ENCODE results near the gene CTDSPL2. TPM values are rescaled to one million over a fixed set of nuclear protein-coding genes. Genes with fewer than 3 reads are reported as not detected.

Gene CTDSPL2
- total RNA-seq (46.0 and 55.1 TPM in 2 replicates), polyA plus RNA-seq (9.3 and 12.2 TPM in 2 replicates), polyA minus RNA-seq (112 and 114 TPM in 2 replicates), Bru-seq, nascent RNA (percentile 88 among the genes with signal in this experiment), BruChase-seq, experiment 1, labeled RNA remaining after a 6-hour chase (percentile 78 among the genes with signal in this experiment), BruChase-seq, experiment 2, labeled RNA remaining after a 2-hour chase (percentile 83 among the genes with signal in this experiment)
- polyA plus RNA-seq (2011; cell fraction: cytosol; rRNA removed): 19.6 and 20.6 TPM in 2 replicates
- 21.2 and 34.9 TPM in 2 replicates for polyA plus RNA-seq (2011; cell fraction: nucleus; rRNA removed)
- polyA plus RNA-seq (2012): 28.6 and 41.4 TPM in 2 replicates
- 87.7 TPM for polyA minus RNA-seq (2011; cell fraction: cytosol; rRNA and poly(A)+ RNA removed)
- polyA minus RNA-seq (2011; cell fraction: nucleus; rRNA and poly(A)+ RNA removed): 140 and 176 TPM in 2 replicates
- long read RNA-seq, full-length matches to known transcripts: 32 of 47 reads
- long read RNA-seq, partial matches to known transcripts: 4 of 47 reads
- long read RNA-seq, other reads (novel, unspliced or antisense): 11 of 47 reads

- FAIRE-seq (peak; percentile 86), DNase-seq (ENCODE audit: low read depth, low spot score) (peak; percentile 100)
- peaks cover 2% of the 10 kb centered on the region for H4K20me1 ChIP-seq (replicated peaks; ENCODE audit: control insufficient read depth, extremely low read depth, insufficient read depth, low read length)
- no peaks in the 10 kb centered on the region for H3K27me3 ChIP-seq (ENCODE audit: control insufficient read depth in 2 of 2, insufficient read depth in 2 of 2, low read length in 2 of 2)
- dilution Hi-C loops (cut with MboI; ENCODE audit: extremely low pct_ligation_motif_present, low sequenced_read_pairs) (no loop called here), intact Hi-C loops (cut with micrococcal nuclease) (loop anchor here (1.0 to 5.0 kb wide), 6 partner anchors 62 to 555 kb away; partner anchors contain the start of gene GOLM2)
- CTCF ChIA-PET: interaction anchor here (0.5 to 5.0 kb wide), 20 partner anchors 9 to 556 kb away, joined by 3 to 57 read pairs (median 3); partner anchors contain the start of gene GOLM2
- peaks cover 48% of the 10 kb centered on the region for H3K79me2 ChIP-seq (ENCODE audit: control insufficient read depth, insufficient read depth, low read length)
- TF ChIP-seq GATA2 (IDR thresholded peaks at IDR 0.05; ENCODE audit: insufficient read depth, insufficient read length, low read depth, low read length) (no peak), EZH2 (IDR thresholded peaks at IDR 0.05; ENCODE audit: borderline replicate concordance, low read depth, low read length, severe bottlenecking) (no peak), MAX (IDR thresholded peaks at IDR 0.05; ENCODE audit: insufficient read depth, insufficient read length) (peak; percentile 31), MYC (IDR thresholded peaks at IDR 0.05; ENCODE audit: low read depth, low read length) (peak; percentile 19), POLR2AphosphoS5 (IDR thresholded peaks at IDR 0.05; ENCODE audit: insufficient read depth, low read depth, low read length) (peak; percentile 47), FOS (IDR thresholded peaks at IDR 0.05; ENCODE audit: borderline replicate concordance, insufficient read depth, low read length) (no peak), POLR2A (IDR thresholded peaks at IDR 0.05; ENCODE audit: low read depth, low read length) (peak; percentile 73), JUN (IDR thresholded peaks at IDR 0.05; ENCODE audit: borderline replicate concordance, insufficient read depth, insufficient read length, low read depth) (no peak), CTCF (IDR thresholded peaks at IDR 0.05; ENCODE audit: extremely low read depth in 1 of 2, insufficient read depth in 1 of 2, low read depth in 1 of 2, low read length in 2 of 2) (peak; percentile 17 to 46)
- BruUV-seq (replicated peaks): no TSS peak
- peak within 1 kb of the TSS; percentile 96 for H3K27ac ChIP-seq (ENCODE audit: insufficient read depth, low read depth, low read length)
- peak within 1 kb of the TSS; percentile 98 for H3K9ac ChIP-seq (replicated peaks; ENCODE audit: extremely low read depth, insufficient read depth, low read length)
- H3K36me3 ChIP-seq (ENCODE audit: control insufficient read depth in 2 of 2, extremely low read depth in 1 of 2, insufficient read depth in 2 of 2, low read length in 2 of 2): no peaks in the 10 kb centered on the region
- POLR2A ChIA-PET: interaction anchor here (0.5 to 2.0 kb wide), 5 partner anchors 47 to 232 kb away, joined by 3 to 10 read pairs (median 4); partner anchors contain the start of genes EIF3J, FRMD5 and GOLM2
- no peaks in the 10 kb centered on the region for H3K9me3 ChIP-seq (replicated peaks; ENCODE audit: control insufficient read depth, insufficient read depth, low read length)
- H2AFZ ChIP-seq (ENCODE audit: low read depth, low read length): peak within 1 kb of the TSS; percentile 91
- peaks cover 18% of the 10 kb centered on the region for H3K4me1 ChIP-seq (ENCODE audit: control insufficient read depth, extremely low read depth, insufficient read depth, low read length)
- peak within 1 kb of the TSS; percentile 62 to 96 (median 68) for H3K4me3 ChIP-seq (replicated peaks in 1 of 3; ENCODE audit: insufficient read depth in 1 of 3, low read depth in 1 of 3, low read length in 3 of 3)
- peak within 1 kb of the TSS; percentile 99 for H3K4me2 ChIP-seq (ENCODE audit: insufficient read depth, low read length)
- H3K9me1 ChIP-seq (replicated peaks; ENCODE audit: control insufficient read depth, extremely low read depth, insufficient read depth, low read length): no peaks in the 10 kb centered on the region
Measured at GRCh38 chr15:44426975-44427755, at the start of gene CTDSPL2. Gene CTDSPL2, plus strand, starts transcription at chr15:44427629. Its CDS starts 31,386 bp downstream, at chr15:44459015.
